KBM-7 (cell line): Measurements from ENCODE around the gene MYBL2.
"Not testable (repeated sequence)": the region's sequence is repeated elsewhere in the genome, so short reads cannot be mapped to it uniquely, and the experiment has no call there.

ENCODE experiments used
- DNase-seq: peaks from one replicate; pipeline ENCODE4 v3.0.0-alpha.2; 2015
- in situ Hi-C: fragments of 300-500 bp; cut with MboI; formaldehyde crosslinking; loops from 2 replicates; pipeline ENCODE4 v1.14.3; 2020; ENCODE audit warnings: low sequenced_read_pairs, low pct_unique_long_range_greater_than_20kb, mixed read lengths

MYBL2 gene

DNA sequence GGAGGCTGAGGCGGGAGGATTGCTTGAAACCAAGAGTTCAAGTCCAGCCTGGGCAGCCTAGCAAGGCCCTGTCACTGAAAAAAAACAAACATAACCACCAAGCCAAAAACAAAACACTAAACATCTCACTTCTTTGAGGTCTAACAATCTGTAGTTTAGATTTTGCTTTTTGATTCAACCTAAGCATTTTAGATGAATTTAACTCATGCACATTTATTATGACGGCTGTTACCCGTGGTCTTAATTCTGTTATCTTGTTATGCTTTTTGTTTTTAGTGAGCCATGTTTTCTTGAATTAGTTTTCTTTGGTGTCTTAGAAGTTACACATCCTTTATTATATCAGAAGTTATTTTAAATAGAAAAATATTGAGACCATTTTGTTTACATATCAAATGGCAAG lies 73.7 kb downstream of the MYBL2 start:
- in situ Hi-C loops: loop anchor here (10.0 kb wide), 1 partner anchor 344 kb away; no protein-coding TSS in a partner anchor
- DNase-seq: no peak

DNA sequence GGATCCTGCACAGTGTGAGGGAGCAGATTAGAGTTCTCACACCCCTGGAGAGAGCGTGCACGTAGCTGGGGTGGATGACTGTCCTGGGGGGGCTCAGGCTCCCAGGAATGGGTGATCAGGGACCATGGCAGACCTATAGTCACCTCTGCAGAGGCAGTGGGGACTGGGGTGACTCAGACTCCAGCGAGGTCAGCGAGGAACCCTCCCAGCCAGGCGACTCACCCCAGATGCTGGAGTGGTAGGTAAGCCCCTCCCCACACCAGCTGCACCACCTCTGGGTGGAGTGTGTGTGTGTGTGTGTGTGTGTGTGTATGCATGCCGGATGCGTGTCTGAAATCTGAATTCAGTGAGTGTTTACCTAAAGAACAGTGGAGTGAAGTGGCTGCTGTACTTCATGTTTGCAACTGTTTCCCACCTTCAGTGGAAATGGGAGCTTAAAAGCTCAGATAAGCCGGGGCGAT lies 77.3 kb downstream of the MYBL2 start:
- DNase-seq: no peak
- in situ Hi-C loops: loop anchor here (10.0 kb wide), 1 partner anchor 341 kb away; no protein-coding TSS in a partner anchor

DNA sequence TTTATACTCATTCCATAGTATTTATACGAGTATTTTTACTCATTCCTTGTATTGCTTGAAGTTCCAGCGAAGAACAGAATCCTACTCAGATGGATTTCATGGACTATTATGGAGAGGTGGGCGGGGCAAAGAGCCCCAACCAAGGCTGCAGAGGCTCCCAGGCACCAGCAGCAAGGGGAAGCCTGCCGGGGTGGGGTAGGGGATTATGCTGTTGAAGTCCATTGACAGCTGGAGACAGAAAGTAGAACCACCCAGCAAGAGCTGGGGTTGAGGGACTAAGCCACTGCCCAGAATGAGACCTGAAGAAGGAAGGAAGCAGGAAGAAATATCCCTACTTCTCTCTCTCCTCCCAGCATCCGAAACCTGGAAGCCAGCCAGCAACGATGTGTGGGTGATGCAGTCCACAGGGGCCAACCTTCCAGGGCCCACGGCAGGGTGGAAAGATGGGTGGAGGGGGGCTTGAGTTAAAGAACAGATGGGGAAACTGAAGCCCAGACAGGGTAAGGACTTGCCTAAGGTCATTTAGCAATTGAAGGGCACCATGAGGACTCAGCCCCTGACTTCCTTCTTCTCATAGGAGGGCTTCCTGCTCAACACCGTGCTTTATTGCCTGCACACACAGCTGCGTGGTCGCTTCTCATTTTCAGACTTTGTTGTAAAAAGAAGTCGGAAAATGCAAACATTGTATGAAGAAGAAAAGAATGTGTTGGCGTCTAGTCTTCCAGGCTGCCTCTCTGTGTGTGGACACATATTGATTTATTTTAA lies 78.2 kb downstream of the MYBL2 start:
- in situ Hi-C loops: loop anchor here (10.0 kb wide), 1 partner anchor 340 kb away; no protein-coding TSS in a partner anchor

DNA sequence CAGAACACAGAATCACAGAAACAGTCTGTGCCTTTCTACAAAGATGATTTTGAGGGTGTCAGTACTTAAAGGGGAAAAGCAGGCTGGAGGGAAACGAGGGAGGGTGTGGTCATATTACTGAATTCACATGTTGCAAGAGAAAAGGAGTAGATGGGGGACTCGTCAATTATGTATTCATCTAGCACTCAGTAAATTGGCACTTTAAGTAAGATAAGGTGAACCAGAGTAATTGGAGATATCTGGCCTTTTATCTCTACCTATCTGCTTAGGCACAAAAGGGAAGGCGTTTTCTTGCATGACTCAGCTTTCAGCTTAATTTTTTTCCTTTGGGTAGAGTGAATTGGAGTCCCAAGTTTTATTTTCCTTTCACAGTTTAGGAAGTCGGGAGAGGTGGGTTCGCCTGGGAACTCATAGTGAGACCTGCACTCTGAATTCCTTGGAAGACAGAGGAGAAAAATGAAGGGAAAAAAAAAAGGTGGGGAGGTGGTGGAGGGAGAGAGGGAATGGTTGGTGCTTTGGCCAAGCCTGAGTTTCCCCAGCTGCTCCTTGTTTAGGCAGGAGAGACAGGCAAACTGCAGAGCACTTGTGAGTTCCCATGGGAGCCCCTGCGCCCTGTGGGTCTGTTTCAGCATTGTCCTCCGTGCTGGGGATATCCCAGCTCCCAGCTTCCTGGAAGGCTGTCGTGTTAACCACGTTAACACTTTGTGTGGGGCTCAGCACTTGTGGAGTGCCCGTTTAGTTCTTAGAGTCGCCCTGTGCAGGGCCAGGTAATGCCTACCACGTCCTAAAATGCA lies 79.6 kb downstream of the MYBL2 start:
- in situ Hi-C loops: loop anchor here (10.0 kb wide), 1 partner anchor 338 kb away; no protein-coding TSS in a partner anchor
- no peak for DNase-seq

More for the DNA sequence above, 78.2 kb downstream of the MYBL2 start:
- DNase-seq: peak; percentile 25

DNA sequence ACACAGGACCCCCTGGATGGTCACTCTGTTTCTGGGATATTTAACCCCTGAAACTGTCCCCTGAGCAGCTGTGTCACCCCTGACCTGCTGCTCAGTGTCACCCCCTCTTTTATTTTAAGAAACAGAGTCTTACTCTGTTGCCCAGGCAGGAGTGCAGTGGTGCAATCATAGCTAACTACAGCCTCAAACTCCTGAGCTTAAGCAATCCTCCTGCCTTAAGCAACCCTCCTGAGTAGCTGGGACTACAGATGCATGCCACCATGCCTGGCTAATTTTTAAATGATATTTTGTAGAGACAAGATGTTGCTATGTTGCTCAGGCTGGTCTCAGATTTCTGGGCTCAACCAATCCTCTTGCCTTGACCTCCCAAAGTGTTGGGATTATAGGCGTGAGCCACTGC lies 81.4 kb downstream of the MYBL2 start:
- in situ Hi-C loops: loop anchor here (10.0 kb wide), 1 partner anchor 337 kb away; no protein-coding TSS in a partner anchor
- no peak for DNase-seq

DNA sequence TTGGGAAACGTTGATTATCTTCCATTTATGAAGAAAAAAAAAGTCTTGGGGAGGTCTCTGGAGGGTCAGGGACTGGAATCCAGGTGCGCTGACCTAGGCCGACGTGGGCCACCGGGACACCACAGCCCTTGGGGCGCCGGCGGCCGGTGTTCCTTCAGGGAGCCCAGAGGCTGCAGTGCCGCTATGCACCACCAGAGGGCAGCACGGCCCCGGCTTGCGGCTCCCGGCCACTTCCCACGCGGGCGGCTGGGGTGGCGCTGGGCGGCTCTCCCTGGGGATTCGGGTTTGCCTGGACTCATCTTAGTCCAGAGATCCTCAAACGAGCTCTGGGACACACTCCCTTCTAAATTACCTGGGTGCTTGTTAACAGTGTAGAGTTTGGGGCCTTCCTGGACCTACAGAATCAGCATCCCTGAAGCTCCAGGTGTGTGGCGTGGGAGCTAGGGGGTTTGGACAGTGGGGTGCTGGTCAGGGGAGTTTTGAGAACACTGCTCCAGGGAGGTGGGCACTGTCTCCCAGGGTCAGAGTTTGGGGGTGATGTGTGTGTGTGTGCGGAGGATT lies 82.9 kb downstream of the MYBL2 start:
- in situ Hi-C loops: loop anchor here (10.0 kb wide), 1 partner anchor 335 kb away; no protein-coding TSS in a partner anchor
- peak; percentile 61 for DNase-seq

DNA sequence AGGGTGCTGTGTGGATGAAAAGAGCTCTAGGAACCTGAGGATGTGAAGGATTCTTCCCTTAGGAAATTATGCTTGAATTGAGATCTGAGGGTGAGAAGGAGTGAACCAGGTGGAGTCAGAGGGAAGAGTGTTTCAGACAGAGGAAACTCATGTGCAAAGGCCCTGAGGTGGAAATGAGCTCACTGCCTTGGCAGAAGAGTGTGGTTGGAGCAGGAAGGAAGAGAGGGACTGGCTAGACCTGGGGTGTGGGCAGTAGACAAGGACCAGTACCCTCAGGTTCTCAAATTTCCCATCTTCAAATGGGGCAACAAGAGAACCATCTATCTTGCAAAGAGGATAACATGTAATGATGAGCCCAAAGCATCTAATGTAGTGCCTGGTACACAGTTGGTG lies 83.9 kb downstream of the MYBL2 start:
- in situ Hi-C loops: no loop called here
- no peak for DNase-seq

DNA sequence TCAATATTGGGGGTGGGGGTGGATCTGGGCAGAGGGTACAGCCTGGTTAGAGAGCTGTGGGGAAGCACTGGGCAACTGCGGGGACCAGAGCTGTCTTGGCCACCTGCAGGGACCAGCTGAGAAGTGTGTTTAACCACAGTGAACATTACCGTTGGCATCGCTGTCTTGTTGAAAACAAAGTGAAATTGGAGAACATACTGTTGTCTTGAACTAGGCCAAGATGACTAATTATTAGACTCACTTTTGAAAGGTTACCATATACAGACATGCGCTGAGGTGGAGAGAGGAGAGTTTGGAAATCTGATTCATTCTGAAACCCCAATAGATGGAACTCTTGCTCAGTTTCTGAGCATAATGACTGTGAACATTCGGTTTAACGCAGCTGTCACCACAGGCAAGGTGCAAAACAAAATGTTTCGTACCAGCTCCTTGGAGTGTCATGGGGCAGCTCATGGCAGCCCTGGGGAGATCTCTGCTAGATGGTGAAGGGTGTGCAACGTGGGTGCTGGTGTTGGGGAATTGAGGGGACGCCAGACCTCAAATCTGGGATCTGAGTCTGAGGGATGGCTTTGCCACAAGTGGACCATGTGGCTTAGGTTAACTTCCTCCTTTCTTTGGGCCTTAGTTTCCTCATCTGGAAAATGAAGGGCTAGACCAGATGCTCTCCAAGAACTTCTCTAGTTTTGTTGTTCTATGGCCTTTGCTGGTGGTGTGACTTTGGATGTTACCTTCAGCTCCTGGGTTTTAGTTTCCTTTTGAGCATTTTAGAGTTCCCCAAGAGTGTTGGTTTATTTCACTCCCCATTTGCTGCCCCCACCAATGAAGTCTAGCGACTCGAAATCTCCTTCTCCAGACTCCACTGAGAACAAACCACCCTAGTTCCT lies 84.5 kb downstream of the MYBL2 start:
- in situ Hi-C loops: no loop called here
- no peak for DNase-seq

DNA sequence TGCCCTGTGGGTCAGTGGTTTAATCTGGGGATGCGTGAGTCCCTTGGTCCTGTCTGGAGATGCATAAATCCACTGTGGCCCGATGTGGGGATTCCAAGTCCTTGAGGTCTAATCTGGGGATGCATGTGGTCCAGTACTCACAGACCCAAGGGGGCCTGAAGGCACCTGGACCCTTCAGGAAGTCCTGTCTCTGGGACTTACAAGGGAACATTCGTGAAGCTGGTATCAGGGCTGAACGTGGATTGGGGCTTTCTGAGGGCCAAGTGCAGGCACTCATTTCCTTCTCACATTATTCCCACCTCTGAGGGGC lies 85.1 kb downstream of the MYBL2 start:
- DNase-seq: no peak
- in situ Hi-C loops: no loop called here

DNA sequence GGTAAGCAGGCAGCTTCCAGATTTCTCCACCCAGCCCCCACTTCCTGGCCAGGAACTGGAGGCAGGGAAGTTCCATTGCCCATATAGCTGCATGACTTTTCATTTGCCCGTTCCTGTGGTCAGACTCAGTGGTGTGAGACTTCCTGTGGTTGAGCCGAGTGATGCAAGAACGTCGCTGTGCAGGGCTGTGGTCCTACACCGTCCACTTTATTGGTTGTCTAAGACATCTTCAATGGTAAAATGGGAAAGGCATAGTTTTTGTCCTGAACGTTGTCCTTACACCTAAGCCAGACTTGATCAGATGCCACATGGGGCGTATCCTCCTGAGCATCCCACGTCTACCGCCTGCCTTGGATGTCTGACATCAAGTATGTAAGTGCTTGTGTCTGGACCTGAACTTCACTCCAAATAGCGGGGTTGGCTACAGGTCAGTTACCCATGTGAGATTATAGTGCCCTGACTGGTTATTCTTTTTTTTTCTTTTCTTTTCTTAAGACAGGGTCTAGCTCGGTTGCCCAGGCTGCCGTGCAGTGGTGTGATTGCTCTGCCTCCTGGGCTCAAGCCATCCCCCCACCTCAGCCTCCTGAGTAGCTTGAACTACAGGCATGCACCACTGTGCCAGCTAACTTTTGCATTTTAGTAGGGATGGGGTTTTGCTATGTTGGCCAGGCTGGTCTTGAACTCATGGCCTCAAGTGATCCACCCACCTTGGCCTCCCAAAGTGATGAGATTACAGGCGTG lies 85.8 kb downstream of the MYBL2 start:
- peak; percentile 80 for DNase-seq
- in situ Hi-C loops: no loop called here

DNA sequence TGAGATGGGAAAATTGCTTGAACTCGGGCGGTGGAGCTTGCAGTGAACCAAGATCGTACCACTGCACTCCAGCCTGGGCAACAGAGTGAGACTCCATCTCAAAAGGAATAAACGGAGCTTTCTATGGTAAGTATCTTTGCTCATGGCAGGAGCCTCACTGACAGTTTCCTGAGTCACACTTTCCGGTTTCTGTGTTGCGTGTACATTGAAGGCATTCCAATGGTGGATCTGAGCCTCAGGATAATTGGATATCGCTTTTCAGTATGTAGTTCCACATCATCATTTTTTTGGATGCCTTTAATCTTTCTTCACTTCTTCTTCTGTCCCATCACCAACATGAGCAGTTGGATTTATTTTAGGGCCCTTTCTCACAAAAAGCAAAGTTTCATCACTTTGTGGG lies 88.5 kb downstream of the MYBL2 start:
- in situ Hi-C loops: no loop called here
- no peak for DNase-seq

DNA sequence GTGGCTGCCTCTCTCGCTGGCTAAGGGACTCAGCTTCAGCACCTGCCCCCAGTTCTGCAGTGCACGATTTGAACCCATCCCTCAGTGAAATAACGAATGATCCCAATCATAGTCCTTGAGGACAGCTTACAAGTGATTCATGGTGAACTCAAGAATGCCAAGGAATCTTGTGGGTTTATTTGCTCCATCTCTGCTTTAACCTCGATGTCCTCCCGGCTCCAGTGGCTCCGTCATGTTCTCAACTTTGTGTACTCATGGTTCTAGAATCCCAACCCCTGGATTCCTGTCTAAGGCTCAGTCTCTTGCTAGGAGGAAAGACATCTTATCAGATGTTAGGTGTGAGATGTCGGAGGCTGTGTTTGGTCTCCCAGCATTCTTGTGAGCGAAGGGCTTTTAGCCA lies 88.9 kb downstream of the MYBL2 start:
- in situ Hi-C loops: no loop called here
- DNase-seq: no peak

DNA sequence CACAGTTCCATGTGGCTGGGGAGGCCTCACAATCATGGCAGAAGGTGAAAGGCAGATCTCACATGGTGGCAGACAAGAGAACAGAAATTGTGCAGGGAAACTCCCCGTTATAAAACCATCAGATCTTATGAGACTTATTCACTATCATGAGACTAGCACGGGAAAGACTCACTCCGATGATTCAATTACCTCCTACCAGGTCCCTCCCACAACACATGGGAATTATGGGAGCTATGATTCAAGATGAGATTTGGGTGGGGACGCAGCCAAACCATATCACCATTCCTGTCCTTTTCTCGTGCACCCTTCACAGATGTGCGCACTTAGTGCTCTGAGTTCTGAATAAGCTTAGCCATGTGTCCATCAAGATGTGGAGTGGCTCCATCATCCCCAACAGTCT lies 91.0 kb downstream of the MYBL2 start:
- DNase-seq, in situ Hi-C loops: not testable (repeated sequence)

DNA sequence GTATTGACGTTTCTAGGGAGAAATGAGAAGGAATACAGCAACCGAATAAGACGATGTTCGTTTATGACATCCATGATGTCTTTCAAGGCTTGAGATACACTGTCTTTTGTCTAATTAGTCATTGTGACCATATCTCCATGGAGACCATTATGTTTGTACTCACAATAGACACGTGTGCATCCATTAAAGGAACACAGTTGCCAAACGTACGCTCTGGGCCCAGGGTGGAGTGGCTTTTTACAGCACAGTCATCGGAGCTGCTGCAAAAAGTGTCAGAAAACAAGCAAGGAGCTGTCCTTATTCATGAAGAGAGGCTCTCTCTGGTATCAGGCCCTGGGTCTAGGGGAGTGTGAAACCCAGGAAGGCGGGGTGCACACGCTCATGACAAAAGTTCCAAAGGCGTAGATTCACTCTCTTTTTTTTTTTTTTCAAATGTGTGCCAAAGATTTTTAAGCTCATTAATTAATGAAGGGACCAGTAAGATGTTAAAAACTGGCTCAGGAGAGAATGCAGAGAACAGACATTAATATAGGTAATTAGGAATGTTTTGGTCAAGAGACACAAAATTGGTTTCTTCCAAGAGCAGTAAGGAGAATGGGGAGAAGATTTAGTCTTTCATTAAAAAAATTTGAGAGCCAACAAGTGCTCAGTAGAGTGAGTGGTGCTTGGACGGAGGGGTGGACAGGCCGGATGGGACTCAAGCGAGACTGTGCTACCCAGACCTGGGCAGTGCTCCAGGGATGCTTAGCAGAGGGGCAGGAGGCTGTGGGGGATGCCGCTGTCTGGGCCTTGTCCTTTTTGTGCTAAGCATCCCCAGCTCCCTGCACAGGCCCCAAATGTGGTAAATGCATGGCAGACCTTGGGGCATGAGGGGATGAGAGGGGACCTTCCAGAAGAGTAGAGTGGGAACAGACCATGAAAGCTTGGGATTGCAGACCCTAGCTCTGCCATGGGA lies 94.7 kb downstream of the MYBL2 start:
- DNase-seq: no peak
- in situ Hi-C loops: no loop called here

DNA sequence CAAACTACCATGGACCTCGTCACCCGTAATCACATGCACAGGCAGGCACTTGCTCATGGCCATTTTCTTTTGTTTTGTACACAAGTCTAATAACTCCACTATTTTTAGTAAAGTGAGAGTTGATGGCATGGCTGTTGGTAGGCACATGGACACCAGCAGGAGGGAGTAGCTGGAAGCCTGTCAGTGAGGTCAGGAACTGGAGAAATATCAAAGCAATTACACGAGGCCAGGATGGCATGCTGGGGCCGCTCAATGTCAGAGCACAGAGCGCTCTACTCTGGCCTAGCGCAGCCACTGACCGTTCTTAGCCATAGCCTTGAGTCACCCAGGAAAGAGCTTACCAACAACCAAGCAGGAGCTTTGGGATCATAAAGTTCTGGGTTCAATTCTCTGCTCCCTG lies 96.0 kb downstream of the MYBL2 start:
- no peak for DNase-seq
- in situ Hi-C loops: no loop called here

DNA sequence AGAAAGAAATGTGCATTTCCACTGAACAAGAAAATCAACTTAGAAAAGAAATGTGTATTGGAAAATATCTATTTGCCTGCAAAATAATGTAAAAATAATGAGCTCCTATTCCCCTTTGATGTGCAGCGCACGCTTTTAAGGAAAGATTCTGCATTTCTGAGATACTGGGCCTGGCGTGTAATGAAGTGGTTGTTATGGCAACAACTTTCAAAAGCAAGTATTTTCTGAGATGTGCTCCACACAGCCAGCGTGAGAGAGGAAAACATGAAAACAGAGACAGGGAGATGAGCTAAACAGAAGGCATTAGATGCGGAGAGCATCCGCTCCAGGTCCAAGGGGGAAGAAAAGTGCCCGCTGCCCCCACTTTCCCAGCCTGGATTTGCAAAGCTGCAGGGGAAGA lies 99.0 kb downstream of the MYBL2 start:
- no peak for DNase-seq
- in situ Hi-C loops: no loop called here
